ENCODE measurements around the gene NOP9. TPM values are rescaled to one million over a fixed set of nuclear protein-coding genes. Genes with fewer than 3 reads are reported as not detected.

Gene NOP9
- total and polyA plus RNA-seq, 2 experiments from 2014 or later, result 3.7 to 13.2 TPM

DNA sequence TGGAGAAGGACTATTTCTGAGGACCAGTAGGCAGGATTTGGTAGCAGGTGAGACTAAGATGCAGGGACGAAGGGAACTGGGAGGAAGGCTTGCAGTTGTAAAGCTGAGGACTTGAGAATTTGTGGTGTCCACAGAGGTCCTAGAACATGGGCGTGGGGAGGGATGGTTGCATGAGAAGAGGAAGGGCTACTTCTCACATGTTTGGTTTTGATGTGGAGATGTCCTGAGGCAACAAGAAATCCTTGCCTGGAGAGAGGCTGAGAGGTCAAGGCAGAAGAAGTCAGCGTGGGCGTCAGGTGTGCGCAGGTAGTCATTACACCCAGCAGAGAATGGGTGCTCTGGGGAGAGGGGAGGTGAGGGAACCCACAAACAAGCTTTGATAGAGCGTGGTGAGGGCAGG, 22.6 kb upstream of the NOP9 start:
- TF ChIP-seq EZH2phosphoT487 (IDR thresholded peaks at IDR 0.05; ENCODE audit: low read depth, severe bottlenecking, unreplicated experiment), result no peak
- no peak for TF ChIP-seq EZH2 (IDR thresholded peaks at IDR 0.05; ENCODE audit: borderline replicate concordance)
- TF ChIP-seq, protein P1, sequence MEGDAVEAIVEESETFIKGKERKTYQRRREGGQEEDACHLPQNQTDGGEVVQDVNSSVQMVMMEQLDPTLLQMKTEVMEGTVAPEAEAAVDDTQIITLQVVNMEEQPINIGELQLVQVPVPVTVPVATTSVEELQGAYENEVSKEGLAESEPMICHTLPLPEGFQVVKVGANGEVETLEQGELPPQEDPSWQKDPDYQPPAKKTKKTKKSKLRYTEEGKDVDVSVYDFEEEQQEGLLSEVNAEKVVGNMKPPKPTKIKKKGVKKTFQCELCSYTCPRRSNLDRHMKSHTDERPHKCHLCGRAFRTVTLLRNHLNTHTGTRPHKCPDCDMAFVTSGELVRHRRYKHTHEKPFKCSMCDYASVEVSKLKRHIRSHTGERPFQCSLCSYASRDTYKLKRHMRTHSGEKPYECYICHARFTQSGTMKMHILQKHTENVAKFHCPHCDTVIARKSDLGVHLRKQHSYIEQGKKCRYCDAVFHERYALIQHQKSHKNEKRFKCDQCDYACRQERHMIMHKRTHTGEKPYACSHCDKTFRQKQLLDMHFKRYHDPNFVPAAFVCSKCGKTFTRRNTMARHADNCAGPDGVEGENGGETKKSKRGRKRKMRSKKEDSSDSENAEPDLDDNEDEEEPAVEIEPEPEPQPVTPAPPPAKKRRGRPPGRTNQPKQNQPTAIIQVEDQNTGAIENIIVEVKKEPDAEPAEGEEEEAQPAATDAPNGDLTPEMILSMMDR (IDR thresholded peaks at IDR 0.05; ENCODE audit: poor library complexity), result no peak
- WGBS (ENCODE audit: low lambda C conversion rate, missing lambda C conversion rate), result 94% methylated on average over 6 of the region's 6 CpGs
- H3K4me3 ChIP-seq, result no peak overlapping the region
- H3K27ac ChIP-seq, result no peak overlapping the region
- H3K9me2 ChIP-seq (replicated peaks; ENCODE audit: insufficient read depth), result no peaks in the 10 kb centered on the region
- H3K36me3 ChIP-seq (replicated peaks; ENCODE audit: insufficient read depth, low read depth), result no peaks in the 10 kb centered on the region
- H3K9me3 ChIP-seq (ENCODE audit: low read depth), result no peaks in the 10 kb centered on the region
- H2AFZ ChIP-seq, result no peak overlapping the region
- no peak for DNase-seq (ENCODE audit: low spot score)
- peaks cover 16% of the 10 kb centered on the region for H3K79me2 ChIP-seq
- no peaks in the 10 kb centered on the region for H4K20me1 ChIP-seq (ENCODE audit: insufficient read depth, poor library complexity, severe bottlenecking)
- H3K4me2 ChIP-seq, result no peak overlapping the region
- H3K4me1 ChIP-seq (ENCODE audit: insufficient read depth), result peaks cover 2% of the 10 kb centered on the region
- H3K27me3 ChIP-seq, result no peaks in the 10 kb centered on the region

- no peaks in the 10 kb centered on the region for H3K4me1 ChIP-seq (ENCODE audit: insufficient read depth)
- H3K27me3 ChIP-seq, result no peaks in the 10 kb centered on the region
- H3K36me3 ChIP-seq (replicated peaks; ENCODE audit: insufficient read depth, low read depth), result no peaks in the 10 kb centered on the region
- DNase-seq (ENCODE audit: low spot score), result no peak
- peaks cover 9% of the 10 kb centered on the region for H3K79me2 ChIP-seq
- no peak overlapping the region for H3K4me3 ChIP-seq
- TF ChIP-seq EZH2phosphoT487 (IDR thresholded peaks at IDR 0.05; ENCODE audit: low read depth, severe bottlenecking, unreplicated experiment) (no peak), EZH2 (IDR thresholded peaks at IDR 0.05; ENCODE audit: borderline replicate concordance) (no peak)
- TF ChIP-seq, protein P1 (IDR thresholded peaks at IDR 0.05; ENCODE audit: poor library complexity), result no peak
- H2AFZ ChIP-seq, result no peak overlapping the region
- no peaks in the 10 kb centered on the region for H3K9me3 ChIP-seq (ENCODE audit: low read depth)
- H3K9me2 ChIP-seq (replicated peaks; ENCODE audit: insufficient read depth), result no peaks in the 10 kb centered on the region
- 93% methylated on average over 11 of the region's 11 CpGs for WGBS (ENCODE audit: low lambda C conversion rate, missing lambda C conversion rate)
- no peak overlapping the region for H3K4me2 ChIP-seq
- no peaks in the 10 kb centered on the region for H4K20me1 ChIP-seq (ENCODE audit: insufficient read depth, poor library complexity, severe bottlenecking)
- H3K27ac ChIP-seq, result no peak overlapping the region
Observed at GRCh38 chr14:24277606-24278321, 21.9 kb upstream of the NOP9 start.

- 97% methylated on average over 5 of the region's 5 CpGs for WGBS (ENCODE audit: low lambda C conversion rate, missing lambda C conversion rate)
- H3K9me3 ChIP-seq (ENCODE audit: low read depth), result no peaks in the 10 kb centered on the region
Observed at GRCh38 chr14:24278424-24278823, 21.2 kb upstream of the NOP9 start.

More at GRCh38 chr14:24278424-24278823, 21.2 kb upstream of the NOP9 start:
- TF ChIP-seq EZH2phosphoT487 (IDR thresholded peaks at IDR 0.05; ENCODE audit: low read depth, severe bottlenecking, unreplicated experiment) (no peak), EZH2 (IDR thresholded peaks at IDR 0.05; ENCODE audit: borderline replicate concordance) (no peak)
- TF ChIP-seq, protein P1 (IDR thresholded peaks at IDR 0.05; ENCODE audit: poor library complexity), result no peak
- Histone ChIP-seq H3K4me2 (no peak overlapping the region), H3K79me2 (peaks cover 7% of the 10 kb centered on the region), H3K9me2 (replicated peaks; ENCODE audit: insufficient read depth) (no peaks in the 10 kb centered on the region), H3K4me1 (ENCODE audit: insufficient read depth) (no peaks in the 10 kb centered on the region), H3K4me3 (no peak overlapping the region), H3K36me3 (replicated peaks; ENCODE audit: insufficient read depth, low read depth) (no peaks in the 10 kb centered on the region), H3K27me3 (no peaks in the 10 kb centered on the region), H4K20me1 (ENCODE audit: insufficient read depth, poor library complexity, severe bottlenecking) (no peaks in the 10 kb centered on the region), H3K27ac (no peak overlapping the region), H2AFZ (no peak overlapping the region)
- no peak for DNase-seq (ENCODE audit: low spot score)

Measured in hepatocyte (in vitro differentiated cells).